HEK293 (cell line): ENCODE measurements around the gene MTOR.

Experiments used
- CTCF ChIA-PET: fragments of 350-600 bp; formaldehyde crosslinking; extraction: SDS; loops from one replicate; lab custom pipeline; 2021; ENCODE audit warnings: antibody characterized with exemption; lab: Yijun Ruan, JAX
- POLR2A ChIA-PET: fragments of 300-600 bp; formaldehyde crosslinking; extraction: SDS; loops from one replicate; lab custom pipeline; 2020; ENCODE audit warnings: antibody characterized with exemption, inconsistent platforms; lab: Yijun Ruan, JAX
- H3K27ac ChIP-seq: fragments of 200-500 bp; sonication (Bioruptor generic); 2 replicates; pipeline ENCODE4 v1.5.1; 2014; ENCODE audit warnings: low read depth, low read length, control low read depth, inconsistent platforms; ENCODE audit errors: extremely low read depth
- H3K36me3 ChIP-seq, 2 experiments: fragments of 200-500 bp in 1 of 2; sonication (Bioruptor generic) in 1 of 2; 1 replicate in 1 of 2; 2 replicates in 1 of 2; pipeline ENCODE4 v1.5.1; 2014 to 2017; ENCODE audit warnings: inconsistent platforms in 2 of 2, low read length in 2 of 2; ENCODE audit not compliant: control insufficient read depth in 2 of 2, insufficient read depth in 1 of 2
- H3K4me1 ChIP-seq: fragments of 200-500 bp; sonication (Bioruptor generic); 2 replicates; pipeline ENCODE4 v1.5.1; 2014; ENCODE audit warnings: mild to moderate bottlenecking, low read length, inconsistent platforms; ENCODE audit not compliant: control insufficient read depth, insufficient read depth
- H3K4me3 ChIP-seq: 2 replicates; pipeline ENCODE4 v1.5.1; 2011; ENCODE audit warnings: low read depth, mild to moderate bottlenecking, control low read depth, low read length, moderate library complexity
- H3K9me3 ChIP-seq: fragments of 200-500 bp; sonication (Bioruptor generic); 2 replicates; pipeline ENCODE4 v1.5.1; 2014; ENCODE audit warnings: low read depth, low read length, inconsistent platforms; ENCODE audit not compliant: control insufficient read depth, insufficient read depth
- PATZ1 ChIP-seq: fragments of 450-650 bp; formaldehyde crosslinking; IDR thresholded peaks from 2 replicates; pipeline ENCODE4 v1.5.1; 2016; ENCODE audit warnings: missing biosample characterization, missing genetic modification characterization
- PRDM1 ChIP-seq: fragments of 450-650 bp; formaldehyde crosslinking; IDR thresholded peaks from 2 replicates; pipeline ENCODE4; 2016; ENCODE audit warnings: missing biosample characterization, missing genetic modification characterization
- SETDB1 ChIP-seq: IDR thresholded peaks from one replicate; pipeline ENCODE4 v1.6.1; 2017; ENCODE audit warnings: mild to moderate bottlenecking, low read length, moderate library complexity, mixed read lengths; ENCODE audit not compliant: insufficient read length
- ZNF121 ChIP-seq: fragments of 450-650 bp; formaldehyde crosslinking; IDR thresholded peaks from 2 replicates; pipeline ENCODE4 v1.5.1; 2016; ENCODE audit warnings: missing biosample characterization, missing genetic modification characterization
- ZNF580 ChIP-seq: fragments of 450-650 bp; formaldehyde crosslinking; IDR thresholded peaks from 2 replicates; pipeline ENCODE4 v1.5.1; 2016; ENCODE audit warnings: missing biosample characterization, missing genetic modification characterization
- ZSCAN23 ChIP-seq: fragments of 450-650 bp; formaldehyde crosslinking; IDR thresholded peaks from 2 replicates; pipeline ENCODE4 v1.5.1; 2016; ENCODE audit warnings: missing biosample characterization, missing genetic modification characterization
- TF ChIP-seq, protein P1 (sequence below): fragments of 450-650 bp; IDR thresholded peaks from 2 replicates; pipeline ENCODE4 v1.5.1; 2018; ENCODE audit warnings: missing biosample characterization, mild to moderate bottlenecking, missing genetic modification characterization
- TF ChIP-seq, protein P2 (sequence below): fragments of 450-650 bp; formaldehyde crosslinking; IDR thresholded peaks from 2 replicates; pipeline ENCODE4 v1.5.1; 2016; ENCODE audit warnings: missing biosample characterization, missing genetic modification characterization
- TF ChIP-seq, protein P3 (sequence below): fragments of 450-650 bp; formaldehyde crosslinking; IDR thresholded peaks from 2 replicates; pipeline ENCODE4 v1.5.1; 2016; ENCODE audit warnings: missing biosample characterization, missing genetic modification characterization
- TF ChIP-seq, protein P4 (sequence below): fragments of 450-650 bp; formaldehyde crosslinking; IDR thresholded peaks from 2 replicates; pipeline ENCODE4 v1.5.0; 2017; ENCODE audit warnings: missing biosample characterization, missing genetic modification characterization, borderline replicate concordance

The MTOR gene

DNA sequence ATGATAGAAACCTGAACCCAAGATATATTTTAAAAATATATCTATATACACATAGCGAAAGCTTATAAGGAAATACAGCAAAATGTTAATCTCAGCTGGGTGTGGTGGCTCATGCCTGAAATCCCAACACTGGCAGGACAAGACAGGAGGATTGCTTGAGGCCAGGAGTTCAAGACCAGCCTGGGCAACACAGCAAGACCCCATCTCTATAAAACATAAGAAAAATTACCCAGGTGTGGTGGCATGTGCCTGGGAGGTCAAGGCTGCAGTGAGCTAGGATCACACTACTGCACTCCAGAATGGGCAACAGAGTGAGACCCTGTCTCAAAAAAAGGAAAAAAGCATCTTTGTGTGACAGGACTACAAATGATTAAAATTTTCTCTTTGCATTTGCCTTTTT lies 196.6 kb downstream of the MTOR start:
- peaks cover 36 to 87% of the 10 kb centered on the region in 2 experiments for H3K36me3 ChIP-seq

GRCh38 chr1:11064942-11065341 lies 197.4 kb downstream of the MTOR start:
- H3K36me3 ChIP-seq: peaks cover 29 to 79% of the 10 kb centered on the region in 2 experiments
- POLR2A ChIA-PET: interaction anchor here (1.8 kb wide), 1 partner anchor 35 kb away, joined by 5 read pairs; the partner anchor contains the start of gene EXOSC10
- H3K9me3 ChIP-seq: no peaks in the 10 kb centered on the region

More for the DNA sequence above, 196.6 kb downstream of the MTOR start:
- CTCF ChIA-PET: interaction anchor here (0.6 to 2.0 kb wide), 2 partner anchors 28 to 577 kb away, joined by 4 to 10 read pairs; no protein-coding TSS in a partner anchor
- TF ChIP-seq ZNF121 (tag by site-specific recombination) (peak; percentile 87), PRDM1 (no peak)
- TF ChIP-seq, protein P1, sequence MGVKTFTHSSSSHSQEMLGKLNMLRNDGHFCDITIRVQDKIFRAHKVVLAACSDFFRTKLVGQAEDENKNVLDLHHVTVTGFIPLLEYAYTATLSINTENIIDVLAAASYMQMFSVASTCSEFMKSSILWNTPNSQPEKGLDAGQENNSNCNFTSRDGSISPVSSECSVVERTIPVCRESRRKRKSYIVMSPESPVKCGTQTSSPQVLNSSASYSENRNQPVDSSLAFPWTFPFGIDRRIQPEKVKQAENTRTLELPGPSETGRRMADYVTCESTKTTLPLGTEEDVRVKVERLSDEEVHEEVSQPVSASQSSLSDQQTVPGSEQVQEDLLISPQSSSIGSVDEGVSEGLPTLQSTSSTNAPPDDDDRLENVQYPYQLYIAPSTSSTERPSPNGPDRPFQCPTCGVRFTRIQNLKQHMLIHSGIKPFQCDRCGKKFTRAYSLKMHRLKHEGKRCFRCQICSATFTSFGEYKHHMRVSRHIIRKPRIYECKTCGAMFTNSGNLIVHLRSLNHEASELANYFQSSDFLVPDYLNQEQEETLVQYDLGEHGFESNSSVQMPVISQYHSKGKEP (tag by site-specific recombination): no peak
- no peaks in the 10 kb centered on the region for H3K4me1 ChIP-seq
- no peak overlapping the region for H3K4me3 ChIP-seq
- POLR2A ChIA-PET: interaction anchor here (1.8 kb wide), 1 partner anchor 34 kb away, joined by 5 read pairs; the partner anchor contains the start of gene EXOSC10
- no peaks in the 10 kb centered on the region for H3K9me3 ChIP-seq
- no peak overlapping the region for H3K27ac ChIP-seq

More at GRCh38 chr1:11064942-11065341, 197.4 kb downstream of the MTOR start:
- Histone ChIP-seq H3K4me3 (no peak overlapping the region), H3K27ac (no peak overlapping the region), H3K4me1 (no peaks in the 10 kb centered on the region)
- TF ChIP-seq PATZ1 (tag by site-specific recombination): no peak
- TF ChIP-seq SETDB1: peak; percentile 70
- TF ChIP-seq, protein P2, sequence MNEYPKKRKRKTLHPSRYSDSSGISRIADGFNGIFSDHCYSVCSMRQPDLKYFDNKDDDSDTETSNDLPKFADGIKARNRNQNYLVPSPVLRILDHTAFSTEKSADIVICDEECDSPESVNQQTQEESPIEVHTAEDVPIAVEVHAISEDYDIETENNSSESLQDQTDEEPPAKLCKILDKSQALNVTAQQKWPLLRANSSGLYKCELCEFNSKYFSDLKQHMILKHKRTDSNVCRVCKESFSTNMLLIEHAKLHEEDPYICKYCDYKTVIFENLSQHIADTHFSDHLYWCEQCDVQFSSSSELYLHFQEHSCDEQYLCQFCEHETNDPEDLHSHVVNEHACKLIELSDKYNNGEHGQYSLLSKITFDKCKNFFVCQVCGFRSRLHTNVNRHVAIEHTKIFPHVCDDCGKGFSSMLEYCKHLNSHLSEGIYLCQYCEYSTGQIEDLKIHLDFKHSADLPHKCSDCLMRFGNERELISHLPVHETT (tag by site-specific recombination): peak; percentile 36; the same call in 1 of the 2 replicates
- TF ChIP-seq, protein P3, sequence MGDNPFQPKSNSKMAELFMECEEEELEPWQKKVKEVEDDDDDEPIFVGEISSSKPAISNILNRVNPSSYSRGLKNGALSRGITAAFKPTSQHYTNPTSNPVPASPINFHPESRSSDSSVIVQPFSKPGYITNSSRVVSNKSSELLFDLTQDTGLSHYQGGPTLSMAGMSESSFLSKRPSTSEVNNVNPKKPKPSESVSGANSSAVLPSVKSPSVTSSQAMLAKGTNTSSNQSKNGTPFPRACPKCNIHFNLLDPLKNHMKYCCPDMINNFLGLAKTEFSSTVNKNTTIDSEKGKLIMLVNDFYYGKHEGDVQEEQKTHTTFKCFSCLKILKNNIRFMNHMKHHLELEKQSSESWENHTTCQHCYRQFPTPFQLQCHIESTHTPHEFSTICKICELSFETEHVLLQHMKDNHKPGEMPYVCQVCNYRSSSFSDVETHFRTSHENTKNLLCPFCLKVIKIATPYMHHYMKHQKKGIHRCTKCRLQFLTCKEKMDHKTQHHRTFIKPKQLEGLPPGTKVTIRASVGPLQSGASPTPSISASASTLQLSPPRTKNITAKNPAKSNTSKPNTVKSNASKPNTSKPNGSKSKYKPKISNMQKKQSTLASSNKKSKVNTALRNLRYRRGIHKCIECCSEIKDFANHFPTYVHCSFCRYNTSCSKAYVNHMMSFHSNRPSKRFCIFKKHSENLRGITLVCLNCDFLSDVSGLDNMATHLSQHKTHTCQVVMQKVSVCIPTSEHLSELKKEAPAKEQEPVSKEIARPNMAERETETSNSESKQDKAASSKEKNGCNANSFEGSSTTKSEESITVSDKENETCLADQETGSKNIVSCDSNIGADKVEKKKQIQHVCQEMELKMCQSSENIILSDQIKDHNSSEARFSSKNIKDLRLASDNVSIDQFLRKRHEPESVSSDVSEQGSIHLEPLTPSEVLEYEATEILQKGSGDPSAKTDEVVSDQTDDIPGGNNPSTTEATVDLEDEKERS (tag by site-specific recombination): peak; percentile 97
- TF ChIP-seq ZNF580: peak; percentile 77; the same call in 1 of the 2 replicates
- TF ChIP-seq ZSCAN23 (tag by site-specific recombination): 0 out of 2 replicates have a peak, but pooled peaks have one; percentile 53
- TF ChIP-seq, protein P4, sequence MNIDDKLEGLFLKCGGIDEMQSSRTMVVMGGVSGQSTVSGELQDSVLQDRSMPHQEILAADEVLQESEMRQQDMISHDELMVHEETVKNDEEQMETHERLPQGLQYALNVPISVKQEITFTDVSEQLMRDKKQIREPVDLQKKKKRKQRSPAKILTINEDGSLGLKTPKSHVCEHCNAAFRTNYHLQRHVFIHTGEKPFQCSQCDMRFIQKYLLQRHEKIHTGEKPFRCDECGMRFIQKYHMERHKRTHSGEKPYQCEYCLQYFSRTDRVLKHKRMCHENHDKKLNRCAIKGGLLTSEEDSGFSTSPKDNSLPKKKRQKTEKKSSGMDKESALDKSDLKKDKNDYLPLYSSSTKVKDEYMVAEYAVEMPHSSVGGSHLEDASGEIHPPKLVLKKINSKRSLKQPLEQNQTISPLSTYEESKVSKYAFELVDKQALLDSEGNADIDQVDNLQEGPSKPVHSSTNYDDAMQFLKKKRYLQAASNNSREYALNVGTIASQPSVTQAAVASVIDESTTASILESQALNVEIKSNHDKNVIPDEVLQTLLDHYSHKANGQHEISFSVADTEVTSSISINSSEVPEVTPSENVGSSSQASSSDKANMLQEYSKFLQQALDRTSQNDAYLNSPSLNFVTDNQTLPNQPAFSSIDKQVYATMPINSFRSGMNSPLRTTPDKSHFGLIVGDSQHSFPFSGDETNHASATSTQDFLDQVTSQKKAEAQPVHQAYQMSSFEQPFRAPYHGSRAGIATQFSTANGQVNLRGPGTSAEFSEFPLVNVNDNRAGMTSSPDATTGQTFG (tag by site-specific recombination): no peak
- CTCF ChIA-PET: interaction anchor here (2.0 kb wide), 1 partner anchor 27 kb away, joined by 10 read pairs; no protein-coding TSS in a partner anchor
